ENCODE measurements around the gene LYPD6.

DNA sequence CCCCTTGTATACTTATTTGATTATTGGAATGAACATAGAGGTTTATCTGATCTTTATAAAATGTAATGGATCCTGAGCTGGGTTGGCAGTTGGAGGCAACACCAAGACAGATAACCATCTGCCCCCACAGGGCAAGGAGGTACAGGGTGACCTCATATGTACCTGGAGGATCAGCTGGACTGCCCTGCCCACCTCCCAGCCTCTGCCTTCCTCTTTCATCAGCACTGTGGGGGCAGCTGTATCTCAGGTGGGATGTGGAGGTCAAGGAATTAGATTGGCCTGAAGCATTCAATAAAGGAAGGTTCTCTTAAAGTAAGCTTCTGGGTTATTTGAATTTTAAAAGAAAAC, 92.6 kb downstream of the LYPD6 start:
- TF ChIP-seq, protein P1, sequence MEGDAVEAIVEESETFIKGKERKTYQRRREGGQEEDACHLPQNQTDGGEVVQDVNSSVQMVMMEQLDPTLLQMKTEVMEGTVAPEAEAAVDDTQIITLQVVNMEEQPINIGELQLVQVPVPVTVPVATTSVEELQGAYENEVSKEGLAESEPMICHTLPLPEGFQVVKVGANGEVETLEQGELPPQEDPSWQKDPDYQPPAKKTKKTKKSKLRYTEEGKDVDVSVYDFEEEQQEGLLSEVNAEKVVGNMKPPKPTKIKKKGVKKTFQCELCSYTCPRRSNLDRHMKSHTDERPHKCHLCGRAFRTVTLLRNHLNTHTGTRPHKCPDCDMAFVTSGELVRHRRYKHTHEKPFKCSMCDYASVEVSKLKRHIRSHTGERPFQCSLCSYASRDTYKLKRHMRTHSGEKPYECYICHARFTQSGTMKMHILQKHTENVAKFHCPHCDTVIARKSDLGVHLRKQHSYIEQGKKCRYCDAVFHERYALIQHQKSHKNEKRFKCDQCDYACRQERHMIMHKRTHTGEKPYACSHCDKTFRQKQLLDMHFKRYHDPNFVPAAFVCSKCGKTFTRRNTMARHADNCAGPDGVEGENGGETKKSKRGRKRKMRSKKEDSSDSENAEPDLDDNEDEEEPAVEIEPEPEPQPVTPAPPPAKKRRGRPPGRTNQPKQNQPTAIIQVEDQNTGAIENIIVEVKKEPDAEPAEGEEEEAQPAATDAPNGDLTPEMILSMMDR (IDR thresholded peaks at IDR 0.05) = no peak
- TF ChIP-seq ZFX (IDR thresholded peaks at IDR 0.05; ENCODE audit: borderline replicate concordance) = no peak
